NCI-H510A treated with DMSO at 0.1 percent for 48 hours (cell line): ENCODE data around the gene AMN1.
"Not testable (repeated sequence)": the region's sequence is repeated elsewhere in the genome, so short reads cannot be mapped to it uniquely, and the experiment has no call there.

Experiments used
- DNase-seq: peaks from one replicate; lab custom pipeline; 2025; lab: John Stamatoyannopoulos, UW

AMN1 gene

GRCh38 chr12:31728917-31729640, at the start of gene AMN1:
TSS of gene AMN1 (minus strand) at chr12:31729021. CDS start at chr12:31729008, 13 bp downstream.
- DNase-seq, result peak; percentile 86

- no peak for DNase-seq
Measured at GRCh38 chr12:31773867-31774266, 45.0 kb upstream of the AMN1 start.

- no peak for DNase-seq
Measured at GRCh38 chr12:31773223-31773750, 44.5 kb upstream of the AMN1 start.

- DNase-seq, result no peak
Measured at GRCh38 chr12:31772685-31773222, 43.9 kb upstream of the AMN1 start.

GRCh38 chr12:31772186-31772585, 43.4 kb upstream of the AMN1 start:
- DNase-seq, result no peak

GRCh38 chr12:31768046-31768445, 39.2 kb upstream of the AMN1 start:
- DNase-seq, result no peak

GRCh38 chr12:31765931-31766330, 37.1 kb upstream of the AMN1 start:
- no peak for DNase-seq

- DNase-seq, result no peak
Measured at GRCh38 chr12:31759632-31760459, 31.0 kb upstream of the AMN1 start.

GRCh38 chr12:31758297-31758696, 29.5 kb upstream of the AMN1 start:
- DNase-seq, result not testable (repeated sequence)

GRCh38 chr12:31756977-31757420, 28.2 kb upstream of the AMN1 start:
- no peak for DNase-seq

- DNase-seq, result no peak
Measured at GRCh38 chr12:31752450-31752849, 23.6 kb upstream of the AMN1 start.

GRCh38 chr12:31751085-31751484, 22.3 kb upstream of the AMN1 start:
- DNase-seq, result no peak

- no peak for DNase-seq
Measured at GRCh38 chr12:31750747-31751039, 21.9 kb upstream of the AMN1 start.

- peak; percentile 72 for DNase-seq
Measured at GRCh38 chr12:31749024-31749704, 20.3 kb upstream of the AMN1 start.

- DNase-seq, result no peak
Measured at GRCh38 chr12:31745242-31745641, 16.4 kb upstream of the AMN1 start.

GRCh38 chr12:31744363-31744762, 15.5 kb upstream of the AMN1 start:
- DNase-seq, result not testable (repeated sequence)

GRCh38 chr12:31742891-31743290, 14.1 kb upstream of the AMN1 start:
- no peak for DNase-seq

- no peak for DNase-seq
Measured at GRCh38 chr12:31740628-31741027, 11.8 kb upstream of the AMN1 start.

GRCh38 chr12:31737763-31738162, 8.9 kb upstream of the AMN1 start:
- no peak for DNase-seq

- DNase-seq, result no peak
Measured at GRCh38 chr12:31737345-31737744, 8.5 kb upstream of the AMN1 start.

GRCh38 chr12:31736472-31736871, 7.7 kb upstream of the AMN1 start:
- DNase-seq, result no peak
